HTR-8/SVneo (cell line): ENCODE data around the gene IRF4.

Source experiments
- DNase-seq: peaks from one replicate; pipeline ENCODE4 v3.0.0; 2011; ENCODE audit warnings: low spot score, mixed read lengths; ENCODE audit not compliant: insufficient read length
- FAIRE-seq: peaks from 2 replicates; lab custom pipeline; 2011; peaks lifted over from hg19 to GRCh38; lab: Jason Lieb, UNC

IRF4 gene

GRCh38 chr6:451847-452246 is 60.3 kb downstream of the IRF4 start:
- FAIRE-seq (no peak), DNase-seq (no peak)

- no peak for DNase-seq
- no peak for FAIRE-seq
Observed at GRCh38 chr6:452301-453067, 60.9 kb downstream of the IRF4 start.

GRCh38 chr6:453152-453551 is 61.6 kb downstream of the IRF4 start:
- DNase-seq (no peak), FAIRE-seq (no peak)

- DNase-seq = no peak
- no peak for FAIRE-seq
Observed at GRCh38 chr6:454148-454991, 62.8 kb downstream of the IRF4 start.

GRCh38 chr6:455006-455585 is 63.5 kb downstream of the IRF4 start:
- FAIRE-seq (no peak), DNase-seq (no peak)

- no peak for DNase-seq
- FAIRE-seq = no peak
Observed at GRCh38 chr6:455835-456234, 64.3 kb downstream of the IRF4 start.

GRCh38 chr6:456358-456867 is 64.9 kb downstream of the IRF4 start:
- DNase-seq (no peak), FAIRE-seq (no peak)

GRCh38 chr6:456887-457286 is 65.3 kb downstream of the IRF4 start:
- DNase-seq (no peak), FAIRE-seq (no peak)
